SK-N-MC (cell line): Measurements from ENCODE around the gene LUC7L3.

ENCODE experiments used
- EZH2 ChIP-seq: fragments of 200-600 bp; sonication (generic); IDR thresholded peaks from one replicate; pipeline ENCODE4 v1.6.1; 2017; ENCODE audit warnings: antibody characterized with exemption
- FOXP2 ChIP-seq: optimal IDR thresholded peaks from 2 replicates; pipeline ENCODE3; 2011; ENCODE audit warnings: mild to moderate bottlenecking, moderate library complexity; ENCODE audit not compliant: insufficient read depth; ENCODE audit errors: extremely low read length, control extremely low read depth

- TF ChIP-seq EZH2 (no peak), FOXP2 (no peak)
These were observed 27.6 kb upstream of the LUC7L3 start for GRCh38 chr17:50691550-50692447.
